NCI-H187 (cell line): ENCODE data around the gene SDR39U1.
A peak's percentile ranks its signal among the peaks of the same experiment; 100 is the strongest.

Experiments used
- DNase-seq, 2 experiments: peaks; one replicate each; lab custom pipeline; 2025; lab: John Stamatoyannopoulos, UW

SDR39U1 gene

GRCh38 chr14:24441904-24442239 lies 704 bp downstream of the SDR39U1 start:
- DNase-seq, result no peak

- no peak for DNase-seq
Observed at GRCh38 chr14:24441485-24441884, 1.1 kb downstream of the SDR39U1 start.

- DNase-seq, result no peak
Observed at GRCh38 chr14:24440606-24441399, 1.8 kb downstream of the SDR39U1 start.

GRCh38 chr14:24439830-24440605 lies 2.6 kb downstream of the SDR39U1 start:
- no peak for DNase-seq

- no peak for DNase-seq
Observed at GRCh38 chr14:24439257-24439656, 3.3 kb downstream of the SDR39U1 start.

GRCh38 chr14:24438223-24439097 lies 4.1 kb downstream of the SDR39U1 start:
- DNase-seq, result no peak

- DNase-seq, result no peak
Observed at GRCh38 chr14:24437736-24438067, 4.9 kb downstream of the SDR39U1 start.

GRCh38 chr14:24437020-24437735 lies 5.4 kb downstream of the SDR39U1 start:
- no peak for DNase-seq

- peak in 1 of 2 experiments; percentile 26 for DNase-seq
Observed at GRCh38 chr14:24436355-24437019, 6.1 kb downstream of the SDR39U1 start.

GRCh38 chr14:24435998-24436354 lies 6.6 kb downstream of the SDR39U1 start:
- DNase-seq, result no peak

- DNase-seq, result no peak
Observed at GRCh38 chr14:24435192-24435810, 7.3 kb downstream of the SDR39U1 start.

GRCh38 chr14:24434676-24435075 lies 7.9 kb downstream of the SDR39U1 start:
- no peak for DNase-seq

GRCh38 chr14:24434036-24434435 lies 8.5 kb downstream of the SDR39U1 start:
- no peak for DNase-seq

GRCh38 chr14:24432259-24433131 lies 10.1 kb downstream of the SDR39U1 start:
- no peak for DNase-seq

- peak; percentile 59 to 93 for DNase-seq
Observed at GRCh38 chr14:24431569-24432258, 10.9 kb downstream of the SDR39U1 start.

GRCh38 chr14:24430682-24431568 lies 11.7 kb downstream of the SDR39U1 start:
- DNase-seq, result no peak

- no peak for DNase-seq
Observed at GRCh38 chr14:24430143-24430681, 12.4 kb downstream of the SDR39U1 start.
